Activated CD4-positive, alpha-beta T cell treated with anti-CD3 and anti-CD28 coated beads, Interleukin-2, amount 50 U/mL, for 4 hours (primary cell): Measurements from ENCODE around the gene SLC28A3.
A peak's percentile ranks its signal among the peaks of the same experiment; 100 is the strongest.

Experiments used
- DNase-seq, 2 experiments: peaks; one replicate each; pipeline ENCODE4 v3.0.0-alpha.2; 2020

The SLC28A3 gene

GRCh38 chr9:84338792-84339191 lies 1.8 kb downstream of the SLC28A3 start:
- DNase-seq, result no peak

- no peak for DNase-seq
Measured at GRCh38 chr9:84337252-84337651, 3.3 kb downstream of the SLC28A3 start.

- DNase-seq, result no peak
Measured at GRCh38 chr9:84331119-84331809, 9.3 kb downstream of the SLC28A3 start.

- no peak for DNase-seq
Measured at GRCh38 chr9:84330246-84330645, 10.3 kb downstream of the SLC28A3 start.

- no peak for DNase-seq
Measured at GRCh38 chr9:84327184-84327583, 13.4 kb downstream of the SLC28A3 start.

GRCh38 chr9:84325347-84325973 lies 15.1 kb downstream of the SLC28A3 start:
- DNase-seq, result no peak

GRCh38 chr9:84324811-84325210 lies 15.7 kb downstream of the SLC28A3 start:
- no peak for DNase-seq

GRCh38 chr9:84323858-84324257 lies 16.7 kb downstream of the SLC28A3 start:
- DNase-seq, result no peak

GRCh38 chr9:84322828-84323227 lies 17.7 kb downstream of the SLC28A3 start:
- no peak for DNase-seq

- no peak for DNase-seq
Measured at GRCh38 chr9:84320231-84320630, 20.3 kb downstream of the SLC28A3 start.

- DNase-seq, result no peak
Measured at GRCh38 chr9:84319632-84320031, 20.9 kb downstream of the SLC28A3 start.

- no peak for DNase-seq
Measured at GRCh38 chr9:84318981-84319380, 21.6 kb downstream of the SLC28A3 start.

GRCh38 chr9:84317563-84317962 lies 23.0 kb downstream of the SLC28A3 start:
- no peak for DNase-seq

- peak; percentile 44 to 45 for DNase-seq
Measured at GRCh38 chr9:84315278-84315877, 25.2 kb downstream of the SLC28A3 start.

GRCh38 chr9:84314306-84314705 lies 26.3 kb downstream of the SLC28A3 start:
- DNase-seq, result no peak

GRCh38 chr9:84310883-84311282 lies 29.7 kb downstream of the SLC28A3 start:
- DNase-seq, result no peak

GRCh38 chr9:84305497-84306131 lies 34.9 kb downstream of the SLC28A3 start:
- no peak for DNase-seq

GRCh38 chr9:84304166-84304565 lies 36.4 kb downstream of the SLC28A3 start:
- DNase-seq, result no peak

- no peak for DNase-seq
Measured at GRCh38 chr9:84303061-84303460, 37.5 kb downstream of the SLC28A3 start.

- DNase-seq, result no peak
Measured at GRCh38 chr9:84301851-84302250, 38.7 kb downstream of the SLC28A3 start.

GRCh38 chr9:84300271-84300670 lies 40.3 kb downstream of the SLC28A3 start:
- DNase-seq, result no peak

GRCh38 chr9:84297162-84297821 lies 43.3 kb downstream of the SLC28A3 start:
- DNase-seq, result no peak

GRCh38 chr9:84296146-84296843 lies 44.3 kb downstream of the SLC28A3 start:
- DNase-seq, result peak; percentile 7 to 10
